Body of pancreas (tissue), 4 donors: ENCODE data around the gene PPCDC. TPM values are rescaled to one million over a fixed set of nuclear protein-coding genes. Genes with fewer than 3 reads are reported as not detected.

Experiments
- ATAC-seq: fragments of 150-250 bp; one replicate; pipeline ENCODE4 v1.9.1; 2016
- DNase-seq, 4 donors: peaks; one replicate each; pipeline ENCODE4 v3.0.0-alpha.2; 2019
- H3K27ac ChIP-seq, 4 donors: fragments of 200-600 bp; sonication (generic); 1 replicate in 3 of 4; 2 replicates in 1 of 4; pipeline versions ENCODE4 v1.5.1 to v1.6.1; 2016 to 2019; ENCODE audit warnings: mild to moderate bottlenecking in 1 of 4, mixed read lengths in 1 of 4, moderate library complexity in 1 of 4
- H3K27me3 ChIP-seq, 2 donors: fragments of 200-600 bp; sonication (generic); one replicate each; pipeline ENCODE4 v1.6.0; 2016; ENCODE audit warnings: mild to moderate bottlenecking in 1 of 2
- H3K36me3 ChIP-seq, 2 donors: fragments of 200-600 bp; sonication (generic); replicated peaks in 1 of 2; 2 replicates each; pipeline ENCODE4 v1.5.1; 2016; ENCODE audit warnings: low read depth in 2 of 2; ENCODE audit not compliant: insufficient read depth in 1 of 2
- H3K4me1 ChIP-seq: fragments of 200-600 bp; sonication (generic); one replicate; pipeline ENCODE4 v1.6.0; 2016
- H3K4me3 ChIP-seq, 2 donors: fragments of 200-600 bp; sonication (generic); 1 replicate in 1 of 2; 2 replicates in 1 of 2; pipeline ENCODE4 v1.5.1; 2016 to 2019
- H3K9me3 ChIP-seq, 3 donors: fragments of 200-600 bp; sonication (generic); 1 replicate in 2 of 3; 2 replicates in 1 of 3; pipeline ENCODE4 v1.5.1; 2016
- CTCF ChIP-seq, 7 experiments: fragments of 450-650 bp in 4 of 7; fragments of 200-600 bp in 3 of 7; sonication (generic) in 3 of 7; IDR thresholded peaks; one replicate each; pipeline ENCODE4 v1.5.1; 2016 to 2019; ENCODE audit warnings: antibody characterized with exemption in 7 of 7
- POLR2A ChIP-seq, 3 donors: fragments of 450-650 bp; IDR thresholded peaks; one replicate each; pipeline ENCODE4 v1.6.1; 2016; ENCODE audit warnings: antibody characterized with exemption in 3 of 3, mild to moderate bottlenecking in 2 of 3
- WGBS, 2 donors: methylation state at CpG; one replicate each; pipeline ENCODE4 v1.1.5; 2017; 5-methylcytosine and 5-hydroxymethylcytosine counted together
- intact Hi-C: fragments of 100-400 bp; cut with DNase I; formaldehyde crosslinking; loops from one replicate; pipeline ENCODE4 v1.15.1; 2023
- total RNA-seq, 2 donors: library from RNA; depleted of rRNA; stranded (reverse); fragments of >200 nt; gene quantifications; one replicate each; pipeline ENCODE4 v1.1.0, GENCODE V29; 2016

Gene PPCDC
- total RNA-seq, 2 donors from 2014 or later, result 12.5 to 13.2 TPM

GRCh38 chr15:75008221-75008625 lies 15.2 kb upstream of the PPCDC start:
- Histone ChIP-seq H3K9me3 (no peaks in the 10 kb centered on the region), H3K27me3 (no peaks in the 10 kb centered on the region), H3K27ac (no peak overlapping the region), H3K4me1 (peaks cover 9% of the 10 kb centered on the region), H3K36me3 (no peaks in the 10 kb centered on the region), H3K4me3 (no peak overlapping the region)
- ATAC-seq (no peak), DNase-seq (no peak)
- WGBS, 2 donors, result 74 to 92% methylated on average over 5 of the region's 5 CpGs
- TF ChIP-seq POLR2A (IDR thresholded peaks at IDR 0.05), result no peak
- TF ChIP-seq CTCF (IDR thresholded peaks at IDR 0.05), result no peak
- intact Hi-C loops, result no loop called here

- TF ChIP-seq CTCF (IDR thresholded peaks at IDR 0.05) (no peak), POLR2A (IDR thresholded peaks at IDR 0.05) (no peak)
- intact Hi-C loops, result no loop called here
- no peaks in the 10 kb centered on the region for H3K27me3 ChIP-seq
- no peak overlapping the region for H3K27ac ChIP-seq
- ATAC-seq, result no peak
- no peak for DNase-seq
- peaks cover 9% of the 10 kb centered on the region for H3K4me1 ChIP-seq
- H3K9me3 ChIP-seq, result no peaks in the 10 kb centered on the region
- H3K4me3 ChIP-seq, result no peak overlapping the region
- H3K36me3 ChIP-seq, result no peaks in the 10 kb centered on the region
- WGBS, 2 donors, result 75 to 82% methylated on average over 6 of the region's 6 CpGs
Measured at GRCh38 chr15:75008629-75009326, 14.6 kb upstream of the PPCDC start.

- H3K9me3 ChIP-seq, result no peaks in the 10 kb centered on the region
- DNase-seq, result no peak
- ATAC-seq, result no peak
- WGBS, 2 donors, result 94% methylated on average over 15 of the region's 15 CpGs; no CpG with 5 or more reads in 1 of the 2 donors
- intact Hi-C loops, result no loop called here
- H3K4me3 ChIP-seq, result no peak overlapping the region
- no peaks in the 10 kb centered on the region for H3K4me1 ChIP-seq
- peaks cover 0 to 5% of the 10 kb centered on the region in 2 donors for H3K36me3 ChIP-seq
- H3K27me3 ChIP-seq, result no peaks in the 10 kb centered on the region
- no peak overlapping the region for H3K27ac ChIP-seq
- TF ChIP-seq CTCF (IDR thresholded peaks at IDR 0.05) (no peak), POLR2A (IDR thresholded peaks at IDR 0.05) (no peak)
Measured at GRCh38 chr15:75016431-75016830, 7.0 kb upstream of the PPCDC start.

GRCh38 chr15:75019916-75020315 lies 3.5 kb upstream of the PPCDC start:
- no peak for DNase-seq
- intact Hi-C loops, result no loop called here

More at GRCh38 chr15:75019916-75020315, 3.5 kb upstream of the PPCDC start:
- no peak for TF ChIP-seq CTCF (IDR thresholded peaks at IDR 0.05)
- TF ChIP-seq POLR2A (IDR thresholded peaks at IDR 0.05), result no peak
- WGBS, 2 donors, result 100% methylated on average over 3 of the region's 3 CpGs
- Histone ChIP-seq H3K27me3 (no peaks in the 10 kb centered on the region), H3K9me3 (no peaks in the 10 kb centered on the region), H3K4me1 (peaks cover 7% of the 10 kb centered on the region), H3K4me3 (no peak overlapping the region), H3K36me3 (peaks cover 0 to 5% of the 10 kb centered on the region in 2 donors), H3K27ac (no peak overlapping the region)
- no peak for ATAC-seq
